Right hindlimb (tissue), 1 donor: Measurements from ENCODE around the gene AKAP12.
A peak's percentile ranks its signal among the peaks of the same experiment; 100 is the strongest.

Source experiments
- DNase-seq: peaks from one replicate; pipeline ENCODE4 v3.0.0-alpha.2; 2018

The AKAP12 gene

DNA sequence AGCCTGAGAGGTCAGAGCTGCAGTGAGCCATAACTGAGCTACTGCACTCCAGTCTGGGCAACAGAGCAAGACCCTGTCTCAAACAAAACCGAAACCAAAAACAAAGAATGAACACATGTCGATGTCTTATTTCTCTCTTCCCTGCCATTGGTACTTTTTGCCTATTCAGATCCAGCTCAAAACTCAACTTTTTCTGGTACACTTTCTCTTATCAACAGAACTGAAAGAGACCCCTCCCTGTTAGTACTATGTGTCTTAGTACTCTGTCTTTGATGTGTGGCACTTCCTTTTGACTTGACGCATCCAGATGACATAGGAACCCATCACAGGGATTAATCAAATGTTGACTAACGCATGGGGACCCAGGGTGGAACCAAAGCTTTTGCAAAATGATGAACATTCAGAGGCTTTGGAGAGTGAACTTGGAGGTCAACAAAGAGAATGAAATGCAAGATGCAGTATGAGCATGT lies 44.8 kb downstream of the AKAP12 start:
- no peak for DNase-seq

DNA sequence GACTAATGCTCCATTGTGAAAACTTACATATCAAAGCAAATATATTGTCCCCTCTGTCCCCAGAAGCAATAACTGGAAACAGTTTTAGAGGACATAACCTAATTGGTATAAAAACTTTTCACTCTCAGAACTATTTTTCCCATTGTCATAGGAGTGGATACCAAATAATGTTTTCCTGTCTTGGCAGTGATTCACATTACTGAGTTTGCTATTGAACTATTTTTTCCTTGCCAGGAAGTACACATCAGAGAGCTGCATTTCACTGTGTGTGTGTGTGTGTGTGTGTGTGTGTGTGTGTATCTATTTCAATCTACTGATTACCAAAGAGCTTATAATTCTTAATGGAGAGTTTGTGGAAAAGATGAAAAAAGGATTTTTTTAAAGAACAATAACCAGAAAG lies 45.4 kb downstream of the AKAP12 start:
- DNase-seq, result peak; percentile 36

DNA sequence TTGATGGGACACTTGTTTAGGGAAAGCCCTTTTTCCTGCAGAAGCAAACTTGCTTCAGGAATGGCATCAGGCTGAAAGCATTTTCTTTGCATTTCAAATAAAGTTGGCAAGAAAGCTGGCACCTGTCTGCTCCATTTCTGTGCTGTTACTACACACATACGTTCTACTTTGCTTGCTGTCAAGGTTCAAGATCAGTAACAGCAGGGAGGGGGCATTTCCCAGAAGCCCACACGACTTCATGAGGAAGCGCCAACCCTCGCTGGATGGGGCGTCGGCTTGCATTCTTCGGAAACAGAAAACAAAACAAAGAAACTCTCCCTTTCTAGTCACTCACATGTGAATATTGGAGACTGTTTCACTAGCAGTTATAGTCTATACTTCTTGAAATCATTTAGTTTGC lies 46.4 kb downstream of the AKAP12 start:
- peak; percentile 34 for DNase-seq

DNA sequence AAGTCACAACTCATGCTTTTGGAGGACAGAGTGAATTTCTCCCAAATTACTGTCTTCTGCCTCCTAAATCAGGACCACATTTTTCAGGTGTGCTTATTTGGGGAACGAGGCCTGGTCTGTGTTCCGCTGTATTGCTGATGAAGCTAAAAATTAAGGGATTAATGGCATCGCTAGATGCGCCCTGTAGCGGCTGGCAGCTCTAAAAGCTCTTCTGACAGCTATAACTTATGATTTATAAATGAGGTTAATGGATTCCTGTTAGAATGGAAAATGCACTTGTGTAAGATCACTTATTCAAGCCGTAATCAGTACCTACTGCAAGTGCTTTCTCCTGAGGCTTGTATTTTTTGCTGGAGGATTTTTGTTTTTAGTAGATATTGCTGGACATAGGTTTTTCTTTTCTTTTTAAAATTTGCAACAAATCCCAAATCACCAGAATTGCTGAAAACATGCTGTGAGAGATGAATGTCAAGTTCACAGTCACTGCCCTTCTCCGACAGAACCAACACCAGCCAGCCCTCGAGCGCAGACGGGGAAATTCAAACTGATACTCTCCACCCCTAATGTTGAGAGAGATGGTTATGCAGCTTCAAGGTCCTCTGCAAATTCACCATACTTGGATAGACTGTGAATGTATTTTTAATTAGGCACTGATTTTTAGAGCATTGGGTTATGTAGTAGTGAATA lies 49.1 kb downstream of the AKAP12 start:
- DNase-seq, result no peak

DNA sequence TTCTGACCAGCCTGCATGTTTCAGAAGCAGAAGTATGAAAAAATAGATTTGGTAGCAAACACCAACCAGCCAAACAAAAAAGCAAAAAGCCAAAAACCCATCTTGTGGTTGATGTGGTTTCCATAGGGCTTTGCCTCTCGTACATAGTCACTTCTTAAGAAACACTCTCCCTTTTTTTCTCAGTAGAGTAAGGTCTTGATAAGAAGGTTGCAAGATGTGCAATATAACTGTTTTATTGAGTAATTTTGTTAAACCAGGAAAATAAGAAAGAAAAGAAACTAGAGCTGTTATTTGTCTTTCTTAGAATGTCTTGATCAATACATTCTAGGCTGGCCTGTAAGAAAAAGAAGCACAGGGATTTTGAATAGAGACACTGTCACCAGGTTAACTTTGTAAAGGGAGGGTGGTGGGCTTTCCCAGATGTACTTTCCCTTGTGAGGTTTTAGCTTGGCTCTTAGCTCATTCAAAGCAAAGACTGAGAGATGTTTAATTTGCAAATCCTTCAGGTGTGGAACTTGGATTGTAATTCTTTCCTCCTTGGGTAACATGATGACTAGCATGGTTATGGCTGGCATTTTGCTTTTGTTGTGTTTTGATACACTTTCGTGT lies 49.7 kb downstream of the AKAP12 start:
- DNase-seq, result no peak

DNA sequence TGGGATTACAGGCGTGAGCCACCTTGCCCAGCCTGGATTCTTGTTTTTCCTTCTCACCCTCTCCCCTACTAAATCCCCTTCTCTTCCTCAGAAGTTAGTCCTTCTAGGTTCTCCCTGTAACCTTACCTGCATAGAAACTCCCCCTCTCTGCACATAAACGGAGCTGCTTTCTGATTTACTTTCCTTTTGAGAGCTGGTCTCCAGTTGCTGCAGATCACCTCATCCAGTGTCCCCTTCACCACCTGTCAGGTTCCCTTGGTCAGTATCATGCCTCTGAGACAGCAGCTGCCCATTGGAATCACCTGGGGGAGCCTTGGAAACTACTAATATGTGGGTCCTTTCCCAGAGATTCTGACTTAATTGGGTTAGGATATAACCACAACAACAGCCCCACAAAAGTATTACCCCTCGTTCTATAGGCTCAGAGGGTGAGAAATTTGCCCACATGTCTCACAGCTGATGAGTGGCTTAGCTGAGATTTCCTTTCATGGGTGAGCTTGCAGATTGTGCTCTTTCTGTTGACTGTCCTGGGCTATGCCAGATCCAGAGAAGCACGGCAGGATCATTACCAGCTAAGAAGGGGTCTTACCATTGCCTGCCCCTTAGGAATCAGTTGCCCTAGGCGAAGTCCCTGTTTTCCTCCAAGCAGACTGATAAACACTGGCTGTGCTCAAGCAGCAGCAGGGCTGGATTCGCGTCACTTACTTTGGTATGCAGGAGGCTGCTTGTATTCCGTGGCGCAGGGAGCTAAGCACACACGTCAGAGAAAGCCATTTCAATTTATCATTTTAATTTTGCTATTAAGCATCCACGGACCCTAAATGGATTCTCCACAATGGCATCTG lies 51.3 kb downstream of the AKAP12 start:
- peak; percentile 68 for DNase-seq

DNA sequence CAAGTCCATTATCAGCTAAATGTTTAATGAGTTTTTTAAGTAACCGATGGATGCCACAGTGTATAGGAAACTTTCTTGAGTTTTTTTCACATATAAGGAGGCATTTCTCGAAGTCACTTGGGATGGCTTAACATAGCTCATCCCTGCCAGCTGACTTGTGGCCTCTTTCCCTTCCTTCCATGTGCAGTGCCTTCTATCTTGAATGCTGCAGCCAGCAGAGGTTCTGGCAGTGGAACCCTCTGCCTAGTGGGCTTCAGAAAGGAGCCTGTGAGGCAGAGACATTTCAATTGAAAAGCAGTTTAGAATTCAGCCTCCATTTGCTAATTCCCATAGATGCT lies 51.9 kb downstream of the AKAP12 start:
- no peak for DNase-seq

DNA sequence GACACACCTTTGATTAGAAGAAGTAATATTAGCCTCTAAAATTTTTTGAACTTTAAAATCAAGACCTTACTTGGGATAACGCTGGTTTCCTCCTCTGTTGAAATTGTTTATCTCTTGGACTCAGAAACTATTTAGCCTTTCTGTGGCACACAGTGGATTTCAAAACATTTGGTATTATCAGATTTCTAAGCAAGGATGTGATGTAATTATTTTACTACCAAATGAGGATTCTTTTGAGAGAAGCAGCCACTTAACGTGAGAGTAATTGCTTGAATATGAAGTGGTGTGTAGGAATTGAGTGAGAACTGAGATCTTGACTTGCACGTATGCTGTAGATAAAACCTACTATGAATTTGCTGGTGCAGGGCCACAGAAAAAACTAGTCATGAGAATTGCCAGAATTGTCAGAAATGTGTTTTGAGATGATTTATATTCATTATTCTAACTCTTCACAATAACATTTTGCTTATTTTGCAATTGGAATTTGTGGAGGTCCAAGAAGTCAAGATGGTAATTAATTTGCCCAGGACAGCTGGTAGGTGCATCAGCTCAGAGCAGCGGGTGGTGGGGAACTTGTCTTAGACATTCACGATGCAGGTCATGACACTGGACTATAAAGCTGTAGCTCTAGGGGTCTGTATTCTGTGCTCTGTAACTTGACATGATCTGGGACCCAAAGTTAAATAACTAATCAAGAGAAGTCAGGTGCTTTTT lies 53.4 kb downstream of the AKAP12 start:
- DNase-seq, result no peak

DNA sequence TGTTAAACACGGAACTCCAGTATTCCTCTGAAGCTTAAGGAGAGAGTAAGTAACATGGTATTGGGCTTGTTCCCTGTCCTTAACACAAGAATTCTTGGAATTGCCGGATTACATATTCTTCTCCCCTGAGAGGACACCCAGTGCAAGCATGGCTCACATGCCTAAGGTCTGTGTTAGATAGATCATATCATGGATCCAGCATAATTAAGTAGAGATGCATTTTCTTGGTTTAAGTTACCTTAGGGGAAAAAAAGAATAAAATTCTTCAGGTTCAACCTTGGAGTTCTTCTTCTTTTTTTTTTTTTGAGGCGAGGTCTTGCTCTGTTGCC lies 53.9 kb downstream of the AKAP12 start:
- DNase-seq, result no peak

DNA sequence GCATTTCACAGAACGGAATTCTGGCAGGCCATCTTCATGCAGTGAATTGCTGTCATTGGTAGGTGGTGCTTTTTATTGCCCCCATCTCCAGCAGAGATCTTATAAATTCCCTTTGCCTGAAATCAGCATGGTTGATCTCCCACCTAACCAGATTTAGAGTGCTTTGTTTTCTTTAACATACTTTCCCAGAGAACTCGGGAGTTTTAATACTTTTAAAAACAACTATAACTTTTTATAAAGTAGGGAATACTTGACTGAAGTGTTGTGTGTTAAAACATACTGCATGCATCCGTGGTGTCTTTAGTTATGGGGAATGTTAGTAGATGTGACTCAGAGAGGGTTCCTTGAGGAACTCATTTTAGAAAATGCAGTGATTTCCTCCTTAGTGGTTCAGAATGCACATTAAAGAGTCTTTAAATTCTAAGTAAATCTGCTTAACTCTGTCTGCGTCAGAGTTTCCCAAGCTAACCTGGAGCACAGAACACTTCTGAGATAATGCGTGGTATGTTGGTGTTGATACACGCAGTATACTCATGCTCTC lies 54.9 kb downstream of the AKAP12 start:
- no peak for DNase-seq

DNA sequence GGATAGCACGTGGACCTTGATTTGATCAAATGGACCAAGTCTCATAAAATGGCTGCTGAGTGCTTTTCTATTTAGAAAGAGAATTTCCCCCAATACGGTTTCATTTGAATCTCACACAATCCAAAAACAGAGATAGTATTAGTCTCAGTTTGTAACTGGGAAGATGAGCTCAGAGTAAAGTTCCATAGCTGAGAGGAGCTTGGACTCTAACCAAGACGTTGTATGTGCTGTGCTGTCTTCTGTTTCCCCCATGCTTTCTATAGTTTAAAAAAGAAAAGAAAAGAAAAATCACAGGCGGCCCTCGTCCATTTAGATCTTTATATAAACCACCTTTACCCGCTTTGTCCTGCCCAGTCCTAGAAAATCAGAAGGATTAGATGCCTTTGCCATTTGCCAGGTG lies 58.1 kb downstream of the AKAP12 start:
- DNase-seq, result no peak

DNA sequence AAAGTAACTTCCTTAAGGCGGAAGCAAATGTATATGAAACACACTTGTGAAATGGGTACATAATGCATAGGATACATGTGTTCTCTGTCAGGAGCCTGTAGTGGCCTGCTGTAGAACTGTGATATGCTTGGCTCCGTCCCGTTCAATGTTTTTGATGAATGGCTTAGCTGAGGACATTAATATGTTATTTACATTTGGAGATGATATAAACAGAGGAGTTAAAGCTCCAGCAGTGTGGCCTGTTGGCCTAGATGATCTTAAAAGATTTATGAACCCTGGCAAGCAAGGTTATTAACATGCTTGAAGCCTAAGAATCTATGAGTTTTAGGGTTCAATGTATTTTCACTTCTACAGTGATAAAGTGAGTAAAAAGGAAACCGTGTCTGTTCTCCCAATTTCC lies 59.2 kb downstream of the AKAP12 start:
- no peak for DNase-seq

DNA sequence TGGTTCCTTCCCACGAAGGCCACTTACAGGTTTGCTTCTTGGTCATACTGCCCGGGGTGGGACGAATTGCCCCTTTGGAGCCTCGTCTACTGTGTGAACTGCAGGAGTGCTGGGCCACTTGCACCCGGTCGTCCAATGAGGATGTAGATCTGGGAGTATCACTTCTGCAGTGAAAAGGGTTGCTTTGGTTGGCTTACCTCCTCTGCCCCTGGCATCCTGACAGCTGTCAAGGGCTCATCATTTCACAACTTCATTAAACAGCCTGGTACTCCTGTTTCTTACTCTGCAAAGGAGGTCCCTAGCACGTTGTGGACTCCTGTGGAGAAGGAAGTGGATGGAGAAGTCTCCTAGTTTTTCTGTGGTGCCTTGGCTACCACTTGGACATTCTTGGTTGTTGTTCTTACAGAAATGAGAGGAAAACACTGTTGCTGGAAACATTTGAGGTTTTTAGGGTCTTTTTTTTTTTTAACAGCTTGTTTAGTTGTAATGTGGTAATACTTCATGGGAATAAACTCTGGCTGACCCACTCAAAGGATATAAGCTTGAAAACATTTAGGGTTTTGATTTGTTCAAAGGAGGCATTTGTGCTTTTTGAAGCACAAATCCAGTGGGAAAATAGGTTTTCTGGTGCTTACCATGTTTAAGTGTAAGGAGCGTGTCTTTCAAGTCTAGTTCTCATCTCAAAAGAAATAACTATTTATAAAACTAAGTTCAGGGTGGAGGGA lies 60.7 kb downstream of the AKAP12 start:
- peak; percentile 34 for DNase-seq

DNA sequence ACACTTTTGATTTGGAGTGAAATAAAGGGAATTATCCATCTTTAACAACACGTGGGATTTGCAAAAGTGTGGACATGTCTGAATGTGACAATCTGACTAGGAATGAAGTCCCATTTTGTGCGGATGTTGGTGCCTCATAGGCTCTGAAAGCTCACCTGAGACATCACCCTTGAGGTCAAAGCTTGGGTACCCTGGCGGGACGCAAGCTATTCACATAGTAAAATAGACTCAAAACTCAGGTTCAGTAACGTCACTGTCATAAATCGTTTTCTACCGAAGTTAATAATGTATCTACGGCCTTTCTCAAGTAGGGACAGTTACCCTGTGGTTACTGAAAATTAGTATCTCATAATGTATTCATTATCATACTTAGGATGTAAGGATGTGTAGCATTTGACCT lies 61.8 kb downstream of the AKAP12 start:
- no peak for DNase-seq

DNA sequence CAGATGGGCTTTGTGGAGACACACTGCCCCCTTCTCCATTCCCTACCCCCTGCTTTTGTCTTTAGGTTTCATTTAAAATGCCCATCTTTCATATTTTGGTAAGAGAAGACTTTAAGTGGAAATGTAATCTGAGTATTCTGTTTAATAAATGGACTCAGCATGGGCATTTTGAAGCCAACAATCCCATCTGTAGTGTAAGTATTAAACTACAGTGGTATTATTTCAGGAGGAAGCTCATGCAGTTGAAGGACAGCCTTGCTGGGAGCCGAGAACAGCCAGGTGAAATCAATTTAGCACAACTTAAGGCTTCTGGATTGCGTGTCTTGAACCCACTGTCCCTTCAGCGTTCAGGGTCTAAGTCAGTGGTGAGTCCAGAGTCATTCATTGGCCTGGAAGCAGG lies 63.5 kb downstream of the AKAP12 start:
- DNase-seq, result no peak

DNA sequence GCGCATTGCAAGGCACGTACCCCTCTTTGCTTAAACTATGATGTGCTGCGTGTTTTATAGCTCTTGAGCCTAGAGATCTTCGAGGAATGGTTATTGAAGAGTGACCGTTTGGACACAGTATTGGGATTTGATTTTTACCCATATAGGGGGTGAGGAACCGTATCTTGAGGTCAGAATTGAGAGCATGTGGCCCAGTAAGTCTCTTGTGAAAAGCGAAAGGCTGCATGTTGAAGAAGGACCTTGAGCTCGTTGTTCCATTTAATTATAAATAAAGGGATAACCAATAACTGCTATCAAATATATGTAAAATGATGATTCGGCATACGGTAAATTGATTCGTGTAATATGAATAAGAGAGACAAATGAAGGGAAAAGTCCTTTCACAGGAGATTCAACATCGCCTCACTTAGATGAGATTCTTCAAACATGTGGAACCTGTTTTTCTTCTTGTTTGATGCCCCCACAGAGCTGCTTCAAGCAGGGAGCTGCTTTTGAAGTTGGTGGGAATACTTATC lies 66.6 kb downstream of the AKAP12 start:
- no peak for DNase-seq

DNA sequence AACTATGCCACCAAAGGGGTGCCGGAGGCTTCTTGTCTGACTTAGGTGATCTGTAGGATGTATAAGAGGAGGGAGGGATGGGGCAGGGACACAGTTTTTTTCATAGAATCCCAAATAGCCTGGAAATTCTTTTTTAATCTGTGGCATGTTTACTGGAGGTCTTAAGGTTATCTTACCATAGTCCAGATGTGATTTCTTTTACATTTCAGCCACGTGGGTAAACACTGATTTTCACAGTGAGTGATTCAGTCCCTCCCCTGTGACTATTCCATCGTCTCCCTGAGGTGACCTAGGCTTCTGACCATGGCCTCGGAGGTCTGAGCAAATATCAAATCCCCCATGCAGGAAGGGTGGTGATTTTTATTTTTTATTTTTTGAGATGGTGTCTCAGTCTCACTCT lies 67.7 kb downstream of the AKAP12 start:
- DNase-seq, result no peak

DNA sequence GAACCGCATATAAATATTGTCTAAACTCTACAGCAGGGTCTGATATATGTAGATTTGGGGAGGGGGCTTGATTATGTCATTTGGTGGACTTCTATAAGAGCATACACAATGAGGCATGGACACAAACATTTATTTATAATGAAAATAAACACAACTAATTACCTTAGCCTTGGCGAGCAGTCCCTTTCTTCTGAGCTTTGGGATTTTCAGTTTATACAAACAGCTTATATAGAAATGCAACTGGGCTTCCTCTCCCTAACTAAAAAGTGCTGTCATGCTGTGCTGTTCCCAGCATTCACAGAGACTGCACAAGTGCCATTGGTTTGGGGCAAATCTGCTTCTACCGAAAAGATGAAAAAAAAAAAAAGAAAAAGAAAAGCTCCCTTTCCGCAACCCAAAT lies 69.9 kb downstream of the AKAP12 start:
- DNase-seq, result no peak

DNA sequence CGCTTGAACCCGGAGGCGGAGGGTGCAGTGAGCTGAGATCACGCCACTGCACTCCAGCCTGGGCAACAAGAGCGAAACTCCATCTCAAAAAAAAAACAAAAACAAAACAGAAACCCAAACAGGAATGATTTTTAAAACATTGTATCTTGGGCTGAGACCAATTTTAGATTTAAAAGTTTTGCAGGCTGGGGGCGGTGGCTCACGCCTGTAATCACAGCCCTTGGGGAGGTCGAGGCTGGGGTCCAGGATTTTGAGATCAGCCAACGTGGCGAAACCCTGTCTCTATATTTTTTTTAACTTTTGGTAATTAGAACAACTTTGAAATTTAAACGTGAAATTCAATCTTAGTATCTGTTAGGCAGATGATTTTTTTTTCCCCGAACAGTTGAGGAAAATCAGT lies 70.5 kb downstream of the AKAP12 start:
- no peak for DNase-seq

DNA sequence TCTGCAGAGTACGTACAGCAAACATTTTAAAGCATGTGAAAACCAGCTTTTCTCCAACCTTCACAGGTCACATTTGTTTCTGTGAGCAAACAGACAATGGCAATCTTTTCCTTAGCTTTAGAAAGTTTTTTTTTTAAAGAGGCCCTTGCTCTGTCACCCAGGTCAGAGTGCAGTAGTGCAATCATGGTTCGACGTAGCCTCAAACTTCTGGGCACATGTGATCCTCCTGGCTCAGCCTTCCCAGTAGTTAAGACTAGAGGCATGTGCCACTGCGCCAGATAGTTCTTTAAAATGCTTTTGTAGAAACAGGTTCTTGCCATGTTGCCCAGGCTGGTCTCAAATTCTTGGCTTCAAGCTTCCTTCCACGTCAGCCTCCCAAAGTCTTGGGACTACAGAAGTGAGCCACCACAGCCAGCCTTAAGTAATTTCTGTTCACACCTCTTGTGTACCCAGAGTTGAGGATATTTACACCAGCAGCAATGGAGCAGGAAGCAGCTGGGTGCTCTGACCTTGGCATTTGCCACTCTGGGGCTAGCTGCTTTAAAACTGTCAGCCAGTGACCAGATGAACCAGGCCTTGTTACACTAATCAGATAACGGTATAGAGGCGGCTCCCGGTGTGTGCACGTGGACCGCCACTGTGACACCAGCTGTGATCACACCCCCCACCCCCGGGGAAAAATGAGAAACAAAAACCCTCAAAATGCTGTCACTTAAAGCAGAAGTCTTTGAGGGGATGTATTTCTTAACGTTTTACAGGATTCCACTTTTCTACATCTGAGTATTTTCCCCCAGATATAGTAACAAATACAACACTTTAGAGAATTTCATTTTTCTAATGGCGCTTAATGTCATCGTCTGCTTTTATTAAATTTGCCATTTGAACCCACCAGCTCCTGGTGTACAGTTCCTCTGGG lies 71.3 kb downstream of the AKAP12 start:
- no peak for DNase-seq

DNA sequence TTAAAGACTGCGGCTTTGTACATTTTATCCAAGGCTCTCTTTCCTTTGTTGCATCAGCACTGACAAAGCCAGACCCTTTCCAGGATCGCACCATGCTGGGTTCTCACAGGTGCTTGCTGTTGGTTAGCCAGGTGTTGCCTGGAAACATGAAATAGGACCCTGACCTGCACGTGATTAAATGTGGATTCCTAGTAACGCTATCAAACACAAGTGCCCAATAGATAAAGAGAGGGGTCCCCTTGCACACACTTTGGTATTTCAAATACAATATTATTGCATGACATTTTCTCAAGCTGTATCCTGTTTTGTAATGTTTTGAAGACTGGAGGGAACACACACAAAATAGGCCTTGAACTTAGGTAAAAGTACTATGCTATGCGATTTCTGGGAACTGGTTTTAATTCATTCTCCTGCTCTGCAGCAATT lies 73.3 kb downstream of the AKAP12 start:
- DNase-seq, result no peak
